Neural cell (in vitro differentiated cells): Measurements from ENCODE around the gene PDE2A.

Source experiments
- EP300 ChIP-seq: fragments of 450-650 bp; conservative IDR thresholded peaks from 2 replicates; pipeline ENCODE4 v1.6.1; 2014; ENCODE audit warnings: antibody characterized with exemption, mild to moderate bottlenecking, moderate library complexity; ENCODE audit not compliant: poor library complexity, severe bottlenecking
- POLR2AphosphoS5 ChIP-seq: IDR thresholded peaks from 2 replicates; pipeline ENCODE4 v1.6.1; 2012
- SMC3 ChIP-seq: fragments of 450-650 bp; conservative IDR thresholded peaks from 2 replicates; pipeline ENCODE4 v1.6.1; 2014; ENCODE audit warnings: antibody characterized with exemption, mild to moderate bottlenecking, moderate library complexity; ENCODE audit not compliant: poor library complexity
- TAF1 ChIP-seq: IDR thresholded peaks from 2 replicates; pipeline ENCODE4 v1.6.1; 2012; ENCODE audit warnings: low read depth
- TF ChIP-seq, protein P1 (sequence below): fragments of 450-650 bp; IDR thresholded peaks from 2 replicates; pipeline ENCODE4 v1.5.1; 2014; ENCODE audit warnings: antibody characterized with exemption, mild to moderate bottlenecking, moderate library complexity; ENCODE audit not compliant: poor library complexity, severe bottlenecking

DNA sequence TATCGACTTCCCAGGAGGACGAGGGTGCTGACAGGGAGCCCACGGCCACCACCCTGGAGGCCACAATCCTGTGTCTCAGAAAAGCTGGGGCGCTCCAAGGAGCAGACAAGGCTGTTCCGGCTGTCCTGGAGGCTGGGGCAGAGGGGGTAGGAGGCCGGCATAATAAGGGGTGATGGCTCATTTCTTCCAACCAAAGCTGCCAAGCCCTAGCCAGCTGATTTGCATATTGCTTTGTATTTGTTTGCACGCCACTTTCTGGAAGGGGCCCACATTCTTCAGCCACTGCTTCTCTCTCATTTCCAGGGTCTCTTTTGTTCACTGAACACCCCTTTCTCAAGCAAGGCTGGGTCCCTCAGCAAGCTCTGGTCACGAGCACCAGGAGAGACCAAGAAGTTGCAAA is 4.7 kb downstream of the PDE2A start:
- TF ChIP-seq, protein P1, sequence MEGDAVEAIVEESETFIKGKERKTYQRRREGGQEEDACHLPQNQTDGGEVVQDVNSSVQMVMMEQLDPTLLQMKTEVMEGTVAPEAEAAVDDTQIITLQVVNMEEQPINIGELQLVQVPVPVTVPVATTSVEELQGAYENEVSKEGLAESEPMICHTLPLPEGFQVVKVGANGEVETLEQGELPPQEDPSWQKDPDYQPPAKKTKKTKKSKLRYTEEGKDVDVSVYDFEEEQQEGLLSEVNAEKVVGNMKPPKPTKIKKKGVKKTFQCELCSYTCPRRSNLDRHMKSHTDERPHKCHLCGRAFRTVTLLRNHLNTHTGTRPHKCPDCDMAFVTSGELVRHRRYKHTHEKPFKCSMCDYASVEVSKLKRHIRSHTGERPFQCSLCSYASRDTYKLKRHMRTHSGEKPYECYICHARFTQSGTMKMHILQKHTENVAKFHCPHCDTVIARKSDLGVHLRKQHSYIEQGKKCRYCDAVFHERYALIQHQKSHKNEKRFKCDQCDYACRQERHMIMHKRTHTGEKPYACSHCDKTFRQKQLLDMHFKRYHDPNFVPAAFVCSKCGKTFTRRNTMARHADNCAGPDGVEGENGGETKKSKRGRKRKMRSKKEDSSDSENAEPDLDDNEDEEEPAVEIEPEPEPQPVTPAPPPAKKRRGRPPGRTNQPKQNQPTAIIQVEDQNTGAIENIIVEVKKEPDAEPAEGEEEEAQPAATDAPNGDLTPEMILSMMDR = no peak
- TF ChIP-seq POLR2AphosphoS5 = no peak
- no peak for TF ChIP-seq SMC3
- no peak for TF ChIP-seq TAF1
- TF ChIP-seq EP300 = no peak
